Stimulated activated CD4-positive, alpha-beta T cell treated with anti-CD3 and anti-CD28 coated beads, Interleukin-1b, Interleukin-23, amount 100 ng/mL, for 24 hours (primary cell): Measurements from ENCODE around the gene CAPZB.

Experiments
- DNase-seq, 4 experiments: peaks; one replicate each; pipeline ENCODE4 v3.0.0-alpha.2; 2020; ENCODE audit warnings: low read depth in 4 of 4, low spot score in 1 of 4

CAPZB gene

DNA sequence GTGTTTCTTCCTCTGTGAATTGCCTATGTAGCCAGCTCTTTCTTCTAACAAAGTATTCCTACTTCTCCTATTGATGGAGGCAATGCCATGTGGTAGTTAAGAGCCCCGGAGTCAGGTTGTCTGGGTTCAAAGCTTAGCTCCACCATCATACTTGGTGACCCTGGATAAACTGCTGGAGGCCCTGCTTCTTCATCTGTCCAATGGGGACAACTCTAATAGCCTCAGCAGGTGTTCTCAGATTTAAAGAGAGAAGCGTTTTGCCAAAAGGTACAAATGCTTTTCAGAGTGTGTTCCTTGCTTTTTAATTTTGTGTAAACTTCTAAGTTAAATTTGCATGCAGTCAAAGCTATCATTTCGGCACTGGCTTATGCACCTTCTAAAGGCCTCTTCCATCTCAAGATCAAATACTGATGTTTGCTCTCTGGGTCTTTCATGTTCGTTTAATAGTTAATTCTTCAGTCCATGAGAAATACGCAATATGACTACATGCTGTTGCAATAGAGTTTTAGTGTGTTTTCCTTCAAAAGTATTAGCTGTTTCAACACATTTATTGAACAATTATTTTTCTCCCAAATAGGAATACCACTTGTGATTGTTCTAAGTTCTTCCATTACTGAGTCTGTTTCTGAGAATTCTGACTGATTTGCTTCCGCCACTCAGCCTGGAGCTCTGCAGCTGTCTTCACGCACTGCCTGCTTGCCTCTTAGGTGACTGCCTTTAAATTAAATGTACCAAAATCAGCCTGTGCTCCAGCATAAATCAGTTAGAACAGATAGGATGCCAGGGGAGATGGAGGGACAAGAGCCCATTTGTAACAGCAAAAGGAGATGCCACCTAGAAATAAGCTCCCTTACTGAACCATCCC lies 75.6 kb downstream of the CAPZB start:
- no peak for DNase-seq

DNA sequence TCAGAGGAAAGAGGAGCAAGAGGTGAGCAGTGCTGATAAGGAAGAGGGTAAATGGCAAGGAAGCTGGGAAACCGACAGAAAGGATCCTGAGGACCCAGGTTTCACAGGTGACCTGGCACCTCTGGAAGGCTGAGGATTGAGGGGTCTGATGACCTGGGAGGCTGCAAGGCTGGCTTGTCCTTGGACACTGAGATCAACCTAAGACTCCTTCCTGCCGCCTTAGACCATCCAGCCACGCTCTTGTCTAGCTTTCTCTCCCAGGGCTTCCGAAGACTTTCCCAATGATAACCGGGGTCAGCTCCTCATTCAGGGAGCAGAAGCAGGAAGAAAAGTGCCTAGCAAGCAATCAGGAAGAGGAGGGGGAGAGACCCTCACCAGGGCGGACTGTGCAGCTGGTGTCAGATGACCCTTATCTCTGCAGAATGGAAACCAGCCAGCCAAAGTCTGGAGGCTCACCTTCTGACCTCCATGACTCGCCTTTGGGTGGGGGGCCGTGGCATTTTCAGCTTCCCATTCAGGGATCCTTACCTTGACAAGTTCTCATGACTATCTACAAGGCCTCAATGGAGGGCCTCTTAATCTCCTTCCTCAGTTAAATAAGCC lies 77.7 kb downstream of the CAPZB start:
- no peak for DNase-seq

DNA sequence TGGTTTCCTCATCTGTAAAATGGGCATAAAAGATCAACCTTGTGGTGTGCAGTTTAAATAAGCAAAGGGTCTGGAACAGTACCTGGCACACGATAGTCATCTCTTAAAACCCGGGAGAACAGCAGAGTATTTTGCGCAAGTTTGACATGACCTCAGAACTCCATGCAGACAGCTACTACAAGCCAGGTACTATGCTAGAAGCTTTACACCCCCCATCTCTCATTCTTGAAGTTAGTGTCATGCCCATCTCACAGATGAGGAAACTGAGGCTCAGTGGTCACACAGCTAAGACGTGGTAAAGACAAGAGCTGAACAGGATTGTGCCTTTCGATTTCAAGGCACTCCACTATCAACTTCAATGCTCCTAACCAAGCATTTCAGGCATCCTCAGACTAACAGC lies 78.7 kb downstream of the CAPZB start:
- no peak for DNase-seq

DNA sequence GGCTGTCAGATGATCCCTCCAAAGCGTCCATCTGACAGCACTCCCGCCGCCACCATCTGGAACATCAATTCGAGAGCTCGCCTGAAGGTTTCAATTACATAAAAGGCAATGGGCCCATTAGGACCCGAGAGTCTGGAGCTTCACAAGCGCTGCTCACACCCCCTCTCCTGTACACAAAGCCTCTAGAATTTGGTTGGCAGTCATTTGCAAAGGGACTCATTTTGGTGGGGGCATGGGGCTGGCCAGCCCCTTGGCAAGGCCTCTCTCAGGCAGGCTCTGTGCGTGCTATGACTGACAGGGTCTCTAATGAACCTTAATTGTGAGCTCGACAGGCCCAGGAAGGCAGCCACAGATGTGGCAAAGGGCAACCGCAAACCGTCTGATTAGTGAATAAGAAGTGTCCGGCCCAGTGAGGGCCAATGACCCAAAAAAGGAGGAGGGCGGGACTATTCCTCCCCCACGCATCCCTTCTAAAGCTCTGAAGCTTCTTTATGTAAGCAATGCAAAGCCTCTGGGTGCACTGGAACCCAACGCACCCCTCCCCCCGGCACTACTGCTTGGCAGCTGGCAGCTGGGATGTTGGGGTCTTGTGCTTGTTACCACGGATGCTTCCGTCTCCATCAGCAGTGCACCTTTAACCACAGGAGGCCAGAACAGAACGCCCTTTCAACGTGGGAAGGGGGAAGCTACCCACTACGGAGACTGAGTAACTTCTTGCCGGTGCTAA lies 79.4 kb downstream of the CAPZB start:
- no peak for DNase-seq

DNA sequence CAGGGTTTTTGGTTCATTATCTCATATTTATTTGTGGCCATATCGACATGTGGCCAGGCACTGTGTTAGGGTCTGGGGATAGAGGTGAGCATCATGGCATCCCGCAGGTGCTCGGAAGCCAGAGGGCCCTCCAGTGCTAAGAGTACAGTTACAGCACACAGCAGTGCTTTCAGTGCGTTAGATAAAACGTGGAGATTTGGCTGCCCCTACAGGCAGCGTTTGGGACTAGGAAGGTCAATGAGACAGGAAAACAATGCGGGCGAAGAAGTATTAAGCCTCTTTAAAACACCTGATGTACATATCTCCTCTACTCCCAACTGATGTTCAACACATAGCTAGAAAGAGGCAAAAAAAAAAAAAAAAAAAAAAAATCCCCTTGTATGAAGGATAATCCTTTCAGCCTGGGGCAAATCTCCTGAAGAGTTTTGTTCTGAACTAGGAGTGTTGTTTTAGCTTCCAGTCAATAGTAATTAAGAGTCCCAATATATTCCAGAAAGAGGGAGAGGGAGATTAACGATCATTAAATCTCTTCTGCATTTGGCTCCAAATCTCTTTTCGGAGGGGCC lies 80.1 kb downstream of the CAPZB start:
- DNase-seq: no peak

DNA sequence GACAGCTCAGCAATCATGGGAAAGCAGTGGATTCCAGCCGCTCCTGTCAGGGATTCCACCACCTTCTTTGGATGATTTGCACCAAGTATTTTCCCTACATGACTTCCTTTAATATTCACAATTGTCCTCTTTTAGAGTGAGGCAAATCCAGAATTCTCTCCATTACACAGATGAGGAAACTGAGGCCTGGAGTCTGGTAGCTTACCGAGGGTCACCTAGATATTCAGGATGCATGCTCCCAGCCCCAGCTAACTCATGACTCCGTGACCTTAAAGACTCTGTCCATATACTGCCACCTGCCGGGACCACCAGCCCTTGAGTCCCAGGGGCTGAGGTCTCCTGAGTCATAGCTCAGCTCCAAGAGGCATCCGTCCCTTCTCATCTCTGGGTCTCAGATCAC lies 80.6 kb downstream of the CAPZB start:
- DNase-seq: no peak

DNA sequence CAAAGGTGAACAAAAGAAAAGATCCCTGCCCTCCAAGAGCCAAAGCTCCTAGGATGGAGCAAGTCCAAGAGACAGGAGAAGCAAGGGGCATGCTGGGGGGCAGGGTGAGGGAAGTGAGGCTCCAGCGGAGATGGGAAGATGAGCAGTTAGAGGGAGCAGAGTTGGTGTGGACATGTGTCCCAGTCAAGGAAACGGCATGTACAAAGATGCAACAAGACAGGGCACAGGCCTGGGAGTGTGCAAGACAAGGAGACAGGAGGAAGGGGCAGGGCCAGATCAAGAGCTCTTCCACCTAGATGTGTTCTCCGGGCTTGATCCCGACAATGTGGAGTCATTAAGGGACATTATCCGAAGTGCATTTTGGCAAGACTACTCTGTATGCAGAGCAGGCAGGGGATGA lies 82.1 kb downstream of the CAPZB start:
- DNase-seq: no peak

DNA sequence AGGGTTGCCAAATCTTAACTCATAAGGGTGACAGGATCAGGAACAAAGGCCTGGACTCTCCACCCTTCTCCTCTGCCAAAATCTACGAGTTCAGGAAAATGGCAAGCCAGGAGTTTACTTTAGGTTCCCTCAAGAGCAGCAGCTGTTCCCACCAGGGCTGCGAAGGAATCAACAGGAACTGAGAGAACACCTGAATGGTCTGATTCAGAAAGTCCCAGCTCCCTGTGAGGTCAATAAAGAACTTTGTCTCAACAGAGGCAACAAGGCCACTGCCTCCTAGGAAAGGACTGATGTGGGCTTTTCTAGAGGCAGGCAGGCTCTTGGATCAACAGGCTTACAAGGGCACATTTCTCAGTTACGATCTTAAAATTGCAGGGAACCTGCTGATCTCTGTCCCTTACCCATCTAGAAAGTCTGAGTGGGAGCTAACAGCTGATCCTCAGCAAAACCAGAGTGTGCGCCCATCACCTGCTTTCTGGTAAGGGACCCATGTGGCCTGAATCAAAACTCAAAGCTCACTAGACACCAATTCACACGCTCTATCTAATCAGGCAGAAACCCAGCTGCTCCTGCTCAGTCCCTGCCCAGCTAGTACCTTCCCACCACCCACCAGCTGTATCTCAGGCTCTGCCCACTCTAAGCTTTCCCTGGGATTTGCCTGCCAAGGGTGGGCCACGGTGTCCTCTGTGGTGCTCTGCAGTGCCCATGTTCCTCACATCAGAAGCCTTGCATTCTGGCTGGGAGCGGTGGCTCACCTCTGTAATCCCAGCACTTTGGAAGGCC lies 83.1 kb downstream of the CAPZB start:
- DNase-seq: no peak

DNA sequence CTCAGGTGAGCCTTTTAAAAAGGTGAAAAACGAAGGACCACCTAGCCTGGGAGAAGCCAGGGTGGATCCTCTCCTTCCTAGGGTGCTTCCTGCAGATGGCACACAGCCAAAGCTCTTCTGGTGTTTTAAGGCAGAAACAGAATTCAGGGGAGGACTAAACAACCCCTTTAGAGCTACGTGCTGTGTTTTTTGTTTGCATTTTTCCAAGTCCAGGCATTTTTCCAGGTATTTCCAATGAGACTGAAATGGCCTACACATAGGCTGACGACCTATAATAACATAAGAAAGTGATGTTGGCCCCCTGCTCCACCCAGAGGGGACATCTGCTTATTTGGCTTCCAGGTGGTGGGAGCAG lies 83.8 kb downstream of the CAPZB start:
- no peak for DNase-seq

DNA sequence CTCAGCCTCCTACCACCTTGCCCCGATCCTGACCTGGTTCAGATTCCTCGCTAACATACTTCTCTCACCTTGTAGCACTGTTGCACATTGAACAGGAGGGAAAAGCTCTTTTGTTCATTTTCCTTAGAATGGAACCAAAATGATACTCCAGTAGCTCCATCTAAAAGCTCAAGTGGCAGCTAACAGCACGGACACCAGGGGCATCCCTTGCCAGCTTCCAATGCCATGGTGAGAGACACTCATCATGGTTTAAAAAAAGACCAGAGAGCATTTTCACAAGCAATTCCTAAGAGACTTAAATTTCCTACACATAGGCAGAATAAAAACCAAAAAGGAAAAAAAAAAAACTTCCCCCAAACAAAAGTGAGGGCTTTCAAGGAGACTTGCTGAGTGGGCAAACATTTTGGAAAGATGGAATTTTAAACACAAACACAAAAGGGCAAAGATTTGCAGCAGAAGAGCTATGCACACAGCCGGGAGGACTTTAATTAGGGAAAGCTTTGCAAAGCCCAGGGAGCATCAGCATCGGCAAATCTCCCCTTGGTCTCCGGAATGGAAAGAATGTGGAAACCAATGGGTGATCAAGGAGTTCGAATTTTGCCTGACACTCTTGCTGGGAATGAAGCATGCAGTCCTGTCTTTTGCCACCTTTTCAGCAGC lies 84.3 kb downstream of the CAPZB start:
- no peak for DNase-seq

DNA sequence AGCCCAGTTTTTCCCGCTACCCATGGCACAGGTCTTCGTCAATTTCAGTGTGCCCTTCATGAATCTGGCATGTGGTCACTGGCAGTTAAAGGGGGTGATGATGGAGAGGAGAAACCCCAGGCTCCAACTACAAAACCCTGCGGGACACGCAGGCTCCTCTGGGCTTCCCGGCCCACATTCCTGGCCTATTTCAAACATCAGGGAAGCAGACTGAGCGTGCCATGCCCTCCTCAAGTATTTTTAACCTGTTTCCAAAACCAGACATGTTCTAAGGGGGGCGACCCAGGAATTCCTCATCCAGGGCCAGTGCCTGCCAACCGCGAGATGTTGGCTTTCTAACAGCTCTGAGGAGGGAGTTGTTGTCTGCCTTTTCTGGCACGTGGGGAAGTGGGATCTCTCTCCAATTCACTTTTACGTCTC lies 85.1 kb downstream of the CAPZB start:
- no peak for DNase-seq

DNA sequence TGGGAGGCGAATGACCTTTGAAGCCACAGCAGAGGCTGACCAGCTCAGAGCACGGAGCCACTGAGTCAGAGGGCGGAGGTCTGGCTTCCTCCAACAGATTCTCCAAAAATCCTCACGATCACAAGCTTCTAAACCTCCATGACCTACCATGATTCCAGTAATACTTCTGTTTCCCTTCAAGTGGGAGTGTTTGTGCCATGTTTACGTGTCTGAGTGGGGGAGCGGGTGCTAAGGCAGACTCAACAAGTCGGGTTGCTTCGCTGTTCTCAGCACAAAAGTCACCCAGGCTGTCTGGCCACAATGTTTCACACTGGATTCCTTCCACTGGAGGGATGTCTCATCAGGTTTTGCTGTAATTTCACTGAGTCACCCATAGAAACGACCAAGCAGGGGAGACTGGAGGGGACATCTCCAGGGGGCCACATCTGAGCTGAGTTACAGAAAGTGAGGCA lies 87.0 kb downstream of the CAPZB start:
- peak in 1 of 4 experiments; percentile 28 for DNase-seq

DNA sequence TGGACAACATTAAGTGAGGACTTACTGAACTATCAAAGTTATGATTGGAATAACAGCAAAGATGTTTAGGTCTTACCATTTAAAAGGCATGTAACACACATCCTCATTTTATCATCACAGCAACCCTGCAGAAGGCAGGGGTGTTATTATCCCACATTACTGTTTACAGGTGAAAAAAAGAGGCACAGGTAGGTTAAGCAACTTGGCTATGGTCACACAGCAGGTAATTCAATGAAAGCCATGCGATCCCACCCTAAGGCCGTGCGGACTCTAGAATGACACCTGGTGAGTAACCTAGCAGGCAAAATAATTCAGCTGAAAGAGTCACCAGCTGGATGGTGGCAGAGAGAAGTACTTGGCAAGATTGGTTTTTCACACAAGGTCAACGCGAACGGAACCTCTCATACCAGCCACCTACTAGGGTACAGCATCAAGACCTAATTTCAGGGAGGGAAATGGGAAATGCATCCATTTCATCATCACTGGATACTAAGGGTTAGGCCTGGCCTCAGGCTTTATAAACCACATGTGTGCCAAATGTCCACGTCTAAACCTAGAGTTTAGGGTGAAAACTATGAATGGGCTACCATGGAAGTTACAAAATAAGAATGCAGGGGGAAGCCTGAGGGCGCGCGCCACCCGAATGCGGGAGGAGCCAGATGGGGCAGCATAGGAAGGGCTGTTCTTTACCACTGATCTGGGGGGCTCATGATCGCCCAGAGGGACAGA lies 88.0 kb downstream of the CAPZB start:
- DNase-seq: no peak

DNA sequence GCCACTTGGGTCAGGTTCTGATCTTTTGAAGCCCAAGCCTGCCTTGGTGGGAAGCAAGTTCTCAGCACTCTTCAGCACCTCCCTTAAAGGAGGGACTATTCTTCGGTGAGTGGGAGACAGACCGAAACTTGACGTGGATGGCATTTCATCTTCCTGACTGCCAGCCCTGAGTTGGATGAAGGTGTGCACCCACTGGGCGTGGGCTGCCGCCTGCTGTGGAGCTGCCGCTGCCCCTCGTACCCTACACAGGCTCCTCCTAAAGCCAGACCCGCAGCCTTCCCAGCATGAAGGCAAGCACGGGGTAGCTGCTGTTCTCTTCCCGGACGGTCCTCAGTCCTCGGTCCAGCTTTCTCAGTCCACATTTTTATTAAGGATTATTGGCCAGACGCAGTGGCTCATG lies 89.1 kb downstream of the CAPZB start:
- DNase-seq: no peak

DNA sequence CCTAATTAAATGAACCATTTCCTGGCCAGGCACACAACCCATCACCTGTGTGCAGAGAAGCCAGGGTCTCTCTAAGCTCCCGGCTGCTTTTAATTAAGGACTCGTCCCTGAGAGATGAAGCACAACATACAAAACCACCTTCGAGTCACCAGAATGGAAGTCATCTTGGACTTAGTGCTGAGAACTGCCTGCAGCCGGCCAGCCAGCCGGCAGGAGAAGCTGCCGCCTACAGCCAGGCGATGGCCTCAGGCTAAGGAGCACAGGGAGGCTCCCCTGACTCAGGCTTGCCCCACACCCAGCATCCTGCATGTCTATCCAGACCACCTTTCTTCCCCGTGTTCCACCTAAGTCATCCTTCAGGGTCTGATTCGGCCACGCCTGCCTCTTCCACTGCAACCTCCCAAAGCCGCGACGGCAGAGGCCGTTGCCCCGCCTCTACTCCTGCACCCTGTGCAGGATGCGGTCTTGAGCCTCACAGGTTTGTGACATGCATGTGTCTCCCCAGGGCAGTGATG lies 89.6 kb downstream of the CAPZB start:
- no peak for DNase-seq

DNA sequence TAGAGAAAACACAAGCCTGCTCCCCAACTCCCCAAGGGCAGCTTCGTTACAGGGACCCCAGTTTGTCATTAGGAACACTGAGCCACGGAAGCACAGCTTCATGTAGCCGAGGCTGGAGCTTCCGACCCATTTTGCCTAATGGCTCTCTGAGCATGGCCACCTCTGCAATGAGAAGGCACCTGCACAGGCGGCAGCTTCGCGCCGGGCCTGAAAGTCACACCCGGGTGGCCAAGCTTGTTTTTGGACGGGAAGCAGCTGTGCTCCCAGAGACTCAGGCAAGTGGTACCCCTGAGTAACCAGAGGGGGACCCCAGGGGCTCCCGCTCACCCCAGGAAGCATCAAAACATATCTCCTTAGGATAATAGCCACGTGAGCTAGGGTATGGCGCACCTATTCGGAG lies 92.3 kb downstream of the CAPZB start:
- DNase-seq: no peak

DNA sequence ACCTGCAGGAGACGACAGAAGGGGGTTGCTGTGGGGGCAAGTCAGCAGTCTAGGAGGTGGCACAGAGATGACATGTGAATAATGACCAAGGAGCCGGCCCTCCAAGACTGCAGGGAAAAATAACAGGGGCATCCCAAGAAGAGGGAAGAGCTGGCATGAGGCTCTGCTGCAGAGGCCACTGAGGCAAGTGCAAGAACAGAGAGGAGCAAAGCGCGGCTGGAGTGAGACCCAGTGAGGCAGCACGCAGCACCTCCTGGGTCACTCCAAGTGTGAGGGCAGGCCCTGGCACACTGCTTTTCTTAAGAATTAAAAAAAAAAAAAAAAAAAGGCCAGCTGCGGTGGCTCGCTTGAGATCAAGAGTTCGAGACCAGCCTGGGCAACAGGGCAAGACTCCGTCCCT lies 93.1 kb downstream of the CAPZB start:
- no peak for DNase-seq

DNA sequence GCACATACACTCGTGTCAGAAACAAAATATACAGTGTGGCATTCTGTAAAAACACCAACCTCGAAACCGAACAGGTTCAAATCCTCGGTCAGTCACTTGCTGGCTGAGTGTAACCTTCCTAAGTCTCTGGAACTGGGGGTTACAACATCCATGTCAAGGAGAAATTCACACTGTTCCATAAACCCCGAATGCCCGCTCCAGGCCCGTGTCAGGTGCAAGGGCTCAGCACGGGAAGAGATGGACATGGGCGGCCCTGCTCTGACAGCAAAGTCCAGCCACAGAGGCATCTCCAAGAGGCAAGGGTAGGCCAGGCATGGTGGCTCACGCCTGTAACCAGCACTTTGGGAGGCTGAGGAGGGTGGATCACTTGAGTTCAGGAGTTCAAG lies 93.8 kb downstream of the CAPZB start:
- no peak for DNase-seq

DNA sequence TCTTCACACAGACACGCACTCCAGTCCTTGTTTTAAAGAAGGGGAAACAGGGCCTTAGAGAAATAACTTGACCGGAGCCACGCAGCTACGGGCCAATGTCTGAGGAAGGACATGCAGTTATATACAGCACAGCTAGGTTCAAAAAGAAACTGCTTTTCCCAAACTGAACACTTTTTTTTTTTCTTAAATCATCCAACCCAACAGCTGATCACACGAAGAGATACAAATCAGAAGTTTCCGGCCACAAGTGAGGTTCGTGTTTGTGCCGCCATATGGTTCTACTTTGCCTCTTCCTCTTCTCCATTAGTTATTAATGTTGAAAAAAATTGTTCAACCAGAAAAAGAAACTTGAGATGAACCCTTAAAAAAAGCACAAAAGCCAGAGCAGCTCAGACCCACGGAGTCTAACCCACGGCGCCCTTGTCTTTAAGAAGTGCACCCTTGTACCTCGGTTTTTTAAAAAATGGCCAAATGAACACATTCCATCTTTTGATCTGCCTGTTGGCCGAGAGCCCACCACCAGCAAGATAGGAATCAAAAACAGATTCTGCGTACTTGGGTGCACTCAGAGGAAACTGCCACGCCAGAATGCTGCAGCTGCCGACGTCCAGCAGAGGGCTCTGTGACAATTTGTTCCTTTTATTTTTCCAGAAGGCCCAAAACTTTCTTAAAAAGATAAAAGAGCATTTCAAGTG lies 94.3 kb downstream of the CAPZB start:
- DNase-seq: peak in 3 of 4 experiments; percentile 20 to 36 (median 23)
